ENCODE measurements around the gene ADGRE2. TPM values are rescaled to one million over a fixed set of nuclear protein-coding genes. Genes with fewer than 3 reads are reported as not detected.

Gene ADGRE2
- total RNA-seq, 1 experiment from 2014 or later = 1.2 TPM

- no peaks in the 10 kb centered on the region for H3K4me1 Mint-ChIP-seq
- peaks cover 0 to 12% (median 4%) of the 10 kb centered on the region in 3 experiments; a peak in 3 of 7 replicates for H3K36me3 Mint-ChIP-seq (ENCODE audit: insufficient read depth in 1 of 3, low read depth in 3 of 3)
- H2BK12ac ChIP-seq (ENCODE audit: insufficient read length, low read depth, low read length) = no peak overlapping the region
- H3K27me3 ChIP-seq (ENCODE audit: insufficient read depth, low read length) = no peaks in the 10 kb centered on the region
- H2BK120ac ChIP-seq (ENCODE audit: low read depth, low read length, poor library complexity, severe bottlenecking) = no peak overlapping the region
- no peak overlapping the region for H2AFZ ChIP-seq (ENCODE audit: low read length)
- H4K91ac ChIP-seq (ENCODE audit: insufficient read length, low read depth, low read length) = no peak overlapping the region
- no peak overlapping the region for H3K27ac Mint-ChIP-seq
- H4K5ac ChIP-seq (ENCODE audit: insufficient read length, low read depth, low read length) = no peak overlapping the region
- no peaks in the 10 kb centered on the region for H3K4me1 ChIP-seq (ENCODE audit: insufficient read depth, low read length)
- H3K56ac ChIP-seq (ENCODE audit: insufficient read length, low read depth, low read length) = no peak overlapping the region
- H2BK20ac ChIP-seq (ENCODE audit: low read depth, low read length, poor library complexity, severe bottlenecking) = no peak overlapping the region
- H3K27me3 Mint-ChIP-seq (ENCODE audit: low read depth) = peaks cover 2% of the 10 kb centered on the region
- H3K4me3 Mint-ChIP-seq = no peak overlapping the region
- H3K23ac ChIP-seq (ENCODE audit: insufficient read length, low read depth, low read length) = no peak overlapping the region
- no peak overlapping the region for H2BK5ac ChIP-seq (ENCODE audit: insufficient read length, low read length)
- H3K9me3 Mint-ChIP-seq = peaks cover 21 to 85% of the 10 kb centered on the region in 2 experiments
- no peak overlapping the region for H3K4me2 ChIP-seq (ENCODE audit: insufficient read depth, insufficient read length, low read length)
- H3T11ph ChIP-seq (ENCODE audit: low read length) = no peak overlapping the region
- H3K4ac ChIP-seq (ENCODE audit: low read depth, low read length) = no peak overlapping the region
- H2AK5ac ChIP-seq (ENCODE audit: insufficient read length, low read length) = no peak overlapping the region
- no peaks in the 10 kb centered on the region for H3K9me3 ChIP-seq (ENCODE audit: control insufficient read depth, low read depth, low read length)
- H3K18ac ChIP-seq (ENCODE audit: insufficient read length, low read depth, low read length) = no peak overlapping the region
- DNase-seq = no peak
- no peaks in the 10 kb centered on the region for H4K20me1 ChIP-seq (ENCODE audit: control insufficient read depth, insufficient read depth, insufficient read length)
- no peak overlapping the region for H3K14ac ChIP-seq (ENCODE audit: insufficient read depth, low read length)
- no peaks in the 10 kb centered on the region for H3K23me2 ChIP-seq (ENCODE audit: insufficient read length, low read depth, low read length, poor library complexity, severe bottlenecking)
- no peak overlapping the region for H4K8ac ChIP-seq (replicated peaks; ENCODE audit: insufficient read length, low read depth, low read length)
- H2BK15ac ChIP-seq (ENCODE audit: low read depth, low read length) = no peak overlapping the region
- H3K79me1 ChIP-seq (ENCODE audit: insufficient read depth, low read depth, low read length, poor library complexity, severe bottlenecking) = no peaks in the 10 kb centered on the region
- no peak overlapping the region for H3K9ac ChIP-seq (ENCODE audit: extremely low read depth, insufficient read length, low read length)
- WGBS (ENCODE audit: extremely low coverage, insufficient read length, low lambda C conversion rate) = no CpG with 5 or more reads among the region's 3 CpGs
- no peak overlapping the region for H3K27ac ChIP-seq (ENCODE audit: insufficient read length, low read depth, low read length)
- TF ChIP-seq, protein P1, sequence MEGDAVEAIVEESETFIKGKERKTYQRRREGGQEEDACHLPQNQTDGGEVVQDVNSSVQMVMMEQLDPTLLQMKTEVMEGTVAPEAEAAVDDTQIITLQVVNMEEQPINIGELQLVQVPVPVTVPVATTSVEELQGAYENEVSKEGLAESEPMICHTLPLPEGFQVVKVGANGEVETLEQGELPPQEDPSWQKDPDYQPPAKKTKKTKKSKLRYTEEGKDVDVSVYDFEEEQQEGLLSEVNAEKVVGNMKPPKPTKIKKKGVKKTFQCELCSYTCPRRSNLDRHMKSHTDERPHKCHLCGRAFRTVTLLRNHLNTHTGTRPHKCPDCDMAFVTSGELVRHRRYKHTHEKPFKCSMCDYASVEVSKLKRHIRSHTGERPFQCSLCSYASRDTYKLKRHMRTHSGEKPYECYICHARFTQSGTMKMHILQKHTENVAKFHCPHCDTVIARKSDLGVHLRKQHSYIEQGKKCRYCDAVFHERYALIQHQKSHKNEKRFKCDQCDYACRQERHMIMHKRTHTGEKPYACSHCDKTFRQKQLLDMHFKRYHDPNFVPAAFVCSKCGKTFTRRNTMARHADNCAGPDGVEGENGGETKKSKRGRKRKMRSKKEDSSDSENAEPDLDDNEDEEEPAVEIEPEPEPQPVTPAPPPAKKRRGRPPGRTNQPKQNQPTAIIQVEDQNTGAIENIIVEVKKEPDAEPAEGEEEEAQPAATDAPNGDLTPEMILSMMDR (conservative IDR thresholded peaks at IDR 0.05) = no peak
- H3K79me2 ChIP-seq (ENCODE audit: insufficient read depth, low read length) = no peaks in the 10 kb centered on the region
Observed at GRCh38 chr19:14804765-14805164, 26.4 kb upstream of the ADGRE2 start.
